GM19238 (cell line): ENCODE results near the gene PARP16.

ENCODE experiments used
- DNase-seq: peaks from one replicate; pipeline ENCODE4 v3.0.0; 2011; ENCODE audit warnings: low spot score; ENCODE audit not compliant: insufficient read length

The PARP16 gene

GRCh38 chr15:65311760-65312159 is 25.1 kb upstream of the PARP16 start:
- DNase-seq: no peak

GRCh38 chr15:65310431-65311137 is 23.9 kb upstream of the PARP16 start:
- no peak for DNase-seq

DNA sequence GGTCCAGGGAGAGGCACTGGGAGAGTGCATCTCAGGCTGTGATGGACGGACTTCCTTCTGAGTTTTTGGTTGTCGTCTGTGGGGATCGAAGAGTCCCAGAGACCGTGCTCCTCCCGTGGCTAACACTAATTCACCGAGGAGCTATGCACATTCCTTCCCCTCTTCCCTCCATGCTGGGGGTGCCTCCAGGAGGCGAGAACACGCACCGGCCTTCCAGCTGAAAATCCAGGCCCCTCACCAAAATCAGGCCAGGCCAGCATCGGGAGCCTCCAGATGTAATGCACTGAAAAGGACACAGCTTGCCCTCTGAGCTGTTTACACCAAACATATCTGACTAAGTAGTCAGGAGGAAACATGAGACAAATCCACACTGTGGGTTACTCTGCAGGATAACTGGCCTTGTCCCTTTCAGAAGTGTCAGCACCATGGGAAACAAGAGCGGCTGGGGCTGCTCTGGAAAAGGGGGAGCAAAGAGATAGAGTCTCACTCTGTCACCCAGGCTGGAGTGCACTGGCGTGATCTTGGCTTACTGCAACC is 23.3 kb upstream of the PARP16 start:
- DNase-seq: no peak

DNA sequence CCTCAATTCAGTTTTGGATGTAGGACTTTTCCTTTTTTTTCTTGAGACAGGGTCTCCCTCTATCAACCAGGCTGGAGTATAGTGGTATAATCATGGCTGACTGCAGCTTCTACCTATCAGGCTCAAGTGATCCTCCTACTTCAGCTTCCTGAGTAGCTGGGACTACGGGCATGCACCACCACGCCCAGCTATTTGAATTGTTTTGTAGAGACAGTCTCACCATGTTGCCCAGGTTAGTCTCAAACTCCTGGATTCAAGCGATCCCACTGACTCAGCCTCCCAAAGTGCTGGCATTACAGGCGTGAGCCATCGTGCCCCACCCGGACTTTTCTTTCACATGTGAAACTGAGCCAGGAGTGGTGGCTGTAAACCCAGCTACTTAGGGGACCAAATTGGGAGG is 21.3 kb upstream of the PARP16 start:
- no peak for DNase-seq

DNA sequence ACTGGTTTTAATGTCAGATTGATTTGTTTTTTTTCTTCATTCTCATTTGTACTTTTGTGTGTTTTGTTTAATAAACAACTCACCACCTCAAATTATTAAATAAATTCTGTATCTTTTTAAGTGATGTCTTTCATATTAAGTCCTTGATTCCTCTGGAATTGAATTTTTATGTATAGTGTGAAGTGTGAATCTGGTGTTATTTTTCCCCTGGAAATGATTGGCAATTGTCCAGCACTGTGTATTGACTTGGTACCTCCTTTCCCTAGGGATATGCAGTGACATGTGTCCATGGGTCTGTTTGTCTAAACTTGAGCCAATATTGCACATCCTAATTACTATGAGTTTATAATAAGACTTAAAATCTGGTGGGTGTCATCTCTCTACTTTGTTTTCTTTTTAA is 19.9 kb upstream of the PARP16 start:
- no peak for DNase-seq

DNA sequence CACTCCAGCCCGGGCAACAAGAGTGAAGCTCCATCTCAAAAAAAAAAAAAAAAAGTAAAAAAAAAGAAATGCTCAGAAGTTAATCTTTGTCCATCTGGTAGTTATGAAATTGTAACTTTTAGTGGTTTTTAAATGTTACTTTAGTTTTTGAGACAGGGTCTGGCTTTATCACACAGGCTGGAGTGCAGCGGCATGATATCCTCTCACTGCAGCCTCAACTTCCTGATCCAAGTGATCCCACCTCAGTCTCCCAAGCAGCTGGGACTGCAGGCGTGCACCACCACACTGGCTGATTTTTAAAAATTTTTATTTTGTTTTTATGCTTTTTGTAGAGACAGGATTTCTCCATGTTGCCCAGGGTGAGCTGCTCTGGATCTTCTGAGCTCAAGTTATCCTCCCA is 19.1 kb upstream of the PARP16 start:
- no peak for DNase-seq

GRCh38 chr15:65305150-65305758 is 18.6 kb upstream of the PARP16 start:
- DNase-seq: no peak

- DNase-seq: peak; percentile 53
Observed at GRCh38 chr15:65304381-65305149, 17.9 kb upstream of the PARP16 start, which contains the start of gene RNU5B-1. Gene RNU5B-1 (plus strand): TSS chr15:65304677.

DNA sequence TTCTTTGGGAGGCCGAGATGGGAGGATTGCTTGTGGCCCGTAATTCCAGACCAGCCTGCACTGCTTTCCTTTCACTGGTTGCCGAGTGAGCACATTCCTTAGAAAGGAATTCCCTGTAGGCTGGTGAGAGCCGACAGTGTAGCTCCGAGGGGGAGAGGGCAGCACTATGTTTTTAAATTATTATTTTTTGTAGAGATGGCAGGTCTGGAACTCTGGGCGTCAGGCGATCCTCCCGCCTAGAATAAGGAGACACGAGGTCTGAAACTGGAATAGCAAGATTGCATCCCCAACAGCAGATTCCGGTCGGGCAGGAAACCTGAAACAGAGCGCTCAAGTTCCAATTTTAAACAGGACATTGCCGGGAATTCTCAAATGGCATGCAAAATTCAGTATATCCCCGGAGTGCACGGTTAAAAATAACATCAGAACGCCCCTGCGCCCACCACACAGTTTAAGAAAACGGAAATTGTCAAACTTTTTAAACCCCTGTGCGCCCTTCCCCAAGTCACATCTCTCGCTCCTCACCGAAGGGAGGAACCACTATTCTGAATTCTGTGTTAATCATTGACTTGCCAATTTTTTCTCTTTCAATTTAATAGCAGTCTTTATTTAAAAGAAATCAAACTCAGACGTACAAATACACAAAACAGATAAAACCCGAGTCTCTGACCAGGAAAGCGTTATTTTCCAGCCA is 17.2 kb upstream of the PARP16 start:
- no peak for DNase-seq

DNA sequence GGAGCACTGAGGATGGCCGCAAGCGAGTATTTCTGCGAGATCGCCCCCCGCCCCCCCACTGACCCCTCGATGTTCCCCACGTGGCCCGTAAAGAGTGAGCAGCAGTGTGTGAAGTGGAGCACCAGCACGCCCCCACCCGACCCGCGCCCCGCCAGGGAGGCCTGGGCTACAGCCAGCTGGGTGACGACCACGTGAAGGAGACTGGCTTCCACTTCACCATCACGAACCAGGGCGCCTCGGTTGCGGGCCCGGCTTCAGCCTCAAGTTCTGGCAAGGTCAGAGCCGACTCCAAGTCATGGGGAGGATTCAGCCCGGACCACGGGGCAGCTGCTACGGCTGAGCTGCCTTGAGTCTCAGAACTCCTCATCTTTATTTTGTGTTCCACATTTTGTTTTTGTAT is 15.4 kb upstream of the PARP16 start:
- DNase-seq: no peak

GRCh38 chr15:65300924-65301441 is 14.3 kb upstream of the PARP16 start:
- no peak for DNase-seq

DNA sequence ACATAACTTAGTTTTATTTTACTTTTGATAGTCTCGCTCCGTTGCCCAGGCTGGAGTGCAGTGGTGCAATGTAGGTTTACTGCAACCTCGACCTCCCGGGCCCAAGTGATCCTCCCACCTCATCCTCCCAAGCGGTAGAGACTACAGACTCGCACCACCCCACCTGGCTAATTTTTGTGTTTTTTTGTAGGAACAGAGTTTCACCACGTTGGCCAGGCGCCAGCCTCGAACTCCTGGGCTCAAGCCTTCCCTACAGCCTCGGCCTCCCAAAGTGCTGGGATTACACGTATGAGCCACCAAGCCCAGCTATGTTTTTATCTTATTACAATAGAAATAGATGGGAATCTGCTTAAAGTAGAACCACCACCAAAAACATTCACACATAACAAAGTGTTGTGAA is 12.0 kb upstream of the PARP16 start:
- DNase-seq: no peak

GRCh38 chr15:65292938-65293518 is 6.3 kb upstream of the PARP16 start:
- DNase-seq: no peak

DNA sequence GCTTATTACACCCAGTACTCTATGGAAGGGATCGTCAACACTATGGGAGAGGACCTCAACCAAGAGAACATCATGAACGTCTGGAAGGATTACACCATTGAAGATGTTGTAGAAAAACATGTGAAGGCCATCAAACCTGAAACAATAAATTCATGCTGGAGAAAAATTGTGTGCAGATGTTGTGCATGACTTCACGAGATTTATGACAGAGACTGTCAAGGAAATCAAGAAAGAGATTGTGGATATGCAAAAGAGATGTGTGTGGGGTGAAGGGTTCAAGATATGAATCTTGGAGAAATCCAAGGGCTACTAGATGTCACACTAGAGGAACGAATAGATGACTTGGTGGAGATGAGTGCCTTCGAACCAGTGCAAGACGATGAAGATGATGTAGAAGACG is 3.5 kb upstream of the PARP16 start:
- DNase-seq: no peak

DNA sequence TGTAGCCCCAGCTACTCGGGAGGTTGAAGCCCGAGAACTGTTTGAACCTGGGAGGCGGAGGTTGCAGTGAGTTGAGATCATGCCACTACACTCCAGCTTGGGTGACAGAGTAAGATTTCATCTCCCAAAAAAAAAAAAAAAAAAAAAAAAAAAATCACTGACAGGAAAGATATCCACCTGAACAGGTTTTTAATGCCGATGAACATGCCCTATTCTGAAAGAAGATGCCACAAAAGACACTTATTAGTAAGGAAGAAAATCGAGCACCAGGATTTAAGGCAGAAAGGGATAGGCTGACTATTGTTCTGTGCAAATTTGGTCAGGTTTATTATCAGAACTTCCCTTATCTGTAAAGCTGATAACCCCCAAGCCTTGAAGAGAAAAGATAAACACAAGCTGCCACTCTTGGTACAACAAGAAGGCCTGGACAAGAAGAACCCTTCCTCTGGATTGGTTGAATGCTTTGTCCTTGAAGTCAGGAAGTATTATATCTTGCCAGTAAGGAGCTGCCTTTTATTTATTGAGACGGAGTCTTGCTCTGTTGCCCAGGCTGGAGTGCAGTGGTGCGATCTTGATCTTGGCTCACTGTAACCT is 2.7 kb upstream of the PARP16 start:
- no peak for DNase-seq

GRCh38 chr15:65287520-65287855 is 805 bp upstream of the PARP16 start:
- no peak for DNase-seq

DNA sequence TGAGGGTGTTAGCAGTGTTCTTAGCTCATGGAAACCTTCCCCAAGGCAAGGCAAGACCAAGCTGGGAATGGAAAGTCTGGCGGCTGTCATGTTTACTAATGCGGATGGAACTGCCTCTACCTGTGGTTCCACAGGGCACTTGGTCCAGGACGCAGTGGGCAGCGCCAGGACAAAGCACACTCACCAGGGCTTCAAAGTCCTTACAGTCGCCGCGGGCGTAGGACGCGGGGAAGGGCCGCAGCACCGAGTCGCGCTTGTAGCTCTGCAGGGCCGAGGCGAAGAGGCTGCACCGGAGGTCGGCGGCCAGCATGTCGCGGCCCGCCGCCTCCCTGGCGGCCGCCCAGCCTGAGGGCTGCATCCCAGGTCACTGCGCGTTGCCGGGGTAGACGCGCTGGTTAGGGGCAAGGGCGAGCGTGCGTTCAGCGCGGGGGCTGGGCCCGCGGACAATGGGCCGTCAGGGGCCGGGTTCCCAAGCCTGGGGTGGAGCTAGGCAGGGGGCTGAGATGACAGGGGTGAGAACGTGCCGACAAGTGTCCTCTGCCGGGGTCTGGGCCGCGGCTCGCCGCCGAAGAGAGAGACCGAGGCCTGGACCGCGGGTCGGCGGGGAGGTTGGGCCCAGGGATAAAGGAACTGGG is 497 bp downstream of the PARP16 start:
- DNase-seq: peak; percentile 21

- no peak for DNase-seq
Observed at GRCh38 chr15:65285291-65286068, 1.2 kb downstream of the PARP16 start.

- DNase-seq: no peak
Observed at GRCh38 chr15:65278480-65278879, 8.2 kb downstream of the PARP16 start.

- no peak for DNase-seq
Observed at GRCh38 chr15:65277015-65277414, 9.7 kb downstream of the PARP16 start.
